Hypothalamus (tissue), 51 donors: ENCODE measurements around the gene AGBL4.
A peak's percentile ranks its signal among the peaks of the same experiment; 100 is the strongest.

Source experiments
- DNase-seq, 51 donors: peaks; one replicate each; lab custom pipeline; 2025; lab: John Stamatoyannopoulos, UW

AGBL4 gene

DNA sequence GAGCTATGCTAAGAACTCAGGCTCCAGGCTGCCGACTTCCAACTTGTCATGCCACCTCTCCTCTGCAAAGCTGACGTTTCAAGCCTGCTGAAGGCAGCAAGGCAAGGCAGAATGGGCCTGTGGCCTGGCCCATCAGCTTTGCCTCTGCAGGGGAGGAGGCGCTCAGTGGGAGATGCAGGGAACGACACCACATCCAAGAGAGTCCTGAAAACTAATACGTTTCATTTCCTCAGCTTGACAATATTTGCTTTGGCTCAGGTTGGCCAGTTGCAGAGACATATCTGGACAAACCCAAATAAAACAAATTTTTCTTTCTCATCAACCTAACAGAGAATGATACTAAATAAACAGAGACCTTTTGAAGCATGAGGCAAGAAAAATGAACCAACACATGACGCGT lies 1282.4 kb downstream of the AGBL4 start:
- no peak for DNase-seq

DNA sequence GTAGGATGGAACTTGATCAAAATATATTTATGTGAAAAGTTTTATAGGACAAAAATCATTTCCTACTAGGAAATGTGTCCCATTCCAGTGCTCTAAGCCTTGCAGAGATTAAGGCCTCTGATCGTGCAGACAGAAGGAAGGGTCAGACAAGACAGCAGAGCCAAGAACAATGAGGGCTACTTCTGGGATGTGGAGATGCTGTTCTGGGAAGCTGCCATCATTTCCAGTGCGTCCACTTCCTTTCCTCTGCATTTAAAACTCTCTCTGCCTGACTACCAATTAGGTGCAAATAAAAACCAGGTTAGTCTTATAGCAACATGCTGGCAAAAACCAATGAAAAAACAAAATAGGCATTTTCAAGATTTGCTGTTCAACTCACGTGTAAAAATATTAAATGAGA lies 1283.1 kb downstream of the AGBL4 start:
- no peak for DNase-seq

DNA sequence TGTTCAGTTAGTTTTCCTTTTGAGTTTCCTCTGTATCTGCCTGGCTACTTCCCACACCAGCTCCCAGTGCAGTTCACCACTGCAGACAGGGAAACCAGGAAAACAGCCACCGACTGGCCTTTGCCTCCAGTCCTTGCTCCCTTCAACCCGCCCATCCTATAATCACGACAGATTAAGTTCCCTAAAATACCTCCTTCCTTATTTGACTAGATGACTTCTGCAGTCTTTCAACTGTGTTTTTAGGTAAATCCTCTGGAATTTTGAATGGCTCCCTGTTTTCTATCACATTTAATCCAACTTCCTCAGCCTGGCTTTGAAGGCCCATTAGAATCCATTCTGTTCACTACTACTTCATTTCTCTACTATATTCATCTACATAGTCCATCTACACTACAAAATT lies 1284.7 kb downstream of the AGBL4 start:
- no peak for DNase-seq

DNA sequence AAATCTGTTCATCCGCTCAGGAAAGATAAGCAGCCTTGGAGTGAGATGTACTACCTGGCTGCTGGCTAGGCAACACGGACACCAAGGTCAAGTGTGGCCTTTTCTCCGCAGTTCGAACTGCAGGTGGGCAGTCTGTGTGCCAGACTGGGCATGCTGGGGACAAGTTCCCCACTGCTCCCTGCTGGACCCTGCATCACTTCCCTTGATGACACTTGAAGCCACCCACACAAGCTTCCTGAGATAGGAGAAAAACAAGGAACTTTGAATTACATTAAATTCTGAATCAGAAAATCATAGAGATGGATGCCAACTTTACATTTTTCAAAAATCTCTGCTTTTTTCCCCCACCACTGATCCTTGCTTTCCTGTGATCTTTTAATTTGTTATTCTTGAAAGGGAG lies 1285.4 kb downstream of the AGBL4 start:
- DNase-seq: no peak

DNA sequence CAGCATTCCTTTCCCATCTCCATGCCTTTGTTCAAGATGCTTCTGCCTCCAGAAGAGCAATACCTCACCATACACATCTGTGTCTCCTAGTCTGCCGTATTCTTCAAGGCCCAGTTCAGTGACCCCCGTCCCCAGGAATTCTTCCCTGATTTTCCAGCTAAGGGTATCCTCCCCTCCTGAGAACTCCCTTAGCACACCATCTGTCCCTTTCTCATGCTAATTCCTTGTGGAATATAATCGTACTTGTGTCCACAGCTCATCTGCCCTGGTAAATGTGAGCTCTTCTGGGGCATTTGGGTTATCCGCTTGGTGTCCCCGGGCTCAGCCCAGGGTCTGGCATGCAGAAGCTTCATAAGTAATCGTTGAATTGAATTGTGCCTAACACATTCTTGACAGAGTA lies 1288.0 kb downstream of the AGBL4 start:
- no peak for DNase-seq

DNA sequence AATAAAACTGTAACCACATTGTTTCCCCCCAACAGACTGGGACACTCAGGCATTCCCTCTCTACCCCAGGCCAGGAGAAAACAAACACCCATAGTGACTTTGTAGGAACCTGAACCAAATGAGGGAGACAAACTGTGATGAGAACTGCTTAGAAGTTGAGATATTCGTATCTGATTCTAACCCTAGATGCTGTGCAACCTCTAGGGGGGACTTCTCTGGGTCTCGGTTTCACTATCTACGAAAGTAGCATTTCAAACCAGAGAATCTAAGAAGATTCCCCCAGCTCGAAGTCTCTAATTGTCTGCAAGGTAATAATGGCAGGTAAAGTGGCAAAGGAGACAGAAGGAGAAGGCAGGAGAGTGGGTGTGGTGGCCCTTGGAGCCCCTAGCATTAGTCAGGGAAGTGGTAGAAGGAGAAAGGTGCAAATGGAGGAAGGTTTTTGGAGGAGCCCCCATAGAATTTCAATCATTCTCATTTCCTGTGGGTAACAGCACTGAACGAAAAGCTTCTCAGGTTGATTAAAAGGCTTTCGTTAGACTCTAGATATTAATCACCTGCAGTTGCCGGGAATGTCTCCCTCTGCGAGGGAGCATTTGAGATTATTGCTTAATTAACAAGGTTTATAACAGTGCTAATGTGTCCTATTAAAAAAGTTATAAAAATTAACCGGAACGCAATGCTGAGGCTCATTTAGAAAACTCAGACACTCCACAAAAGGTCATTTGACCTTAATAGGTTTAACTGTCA lies 1293.4 kb downstream of the AGBL4 start:
- DNase-seq: no peak

DNA sequence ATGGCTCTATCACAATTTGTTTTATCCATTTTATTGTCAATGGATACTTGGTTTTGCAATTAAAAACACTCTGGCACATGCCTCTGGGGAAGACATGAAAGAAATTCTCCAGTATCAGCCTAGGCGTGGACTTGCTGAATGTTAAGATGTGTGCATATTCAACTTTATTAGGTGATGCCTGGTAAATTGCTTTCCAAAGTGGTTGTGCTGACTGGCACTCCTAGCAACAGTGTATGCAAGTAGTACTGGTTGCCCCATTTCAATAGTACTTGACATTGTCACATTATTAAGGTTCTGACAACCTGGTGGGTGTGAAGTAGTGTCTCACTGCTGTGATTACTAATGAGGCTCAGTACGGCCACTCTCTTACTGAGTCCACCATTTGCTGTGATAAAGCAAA lies 1295.2 kb downstream of the AGBL4 start:
- DNase-seq: no peak

DNA sequence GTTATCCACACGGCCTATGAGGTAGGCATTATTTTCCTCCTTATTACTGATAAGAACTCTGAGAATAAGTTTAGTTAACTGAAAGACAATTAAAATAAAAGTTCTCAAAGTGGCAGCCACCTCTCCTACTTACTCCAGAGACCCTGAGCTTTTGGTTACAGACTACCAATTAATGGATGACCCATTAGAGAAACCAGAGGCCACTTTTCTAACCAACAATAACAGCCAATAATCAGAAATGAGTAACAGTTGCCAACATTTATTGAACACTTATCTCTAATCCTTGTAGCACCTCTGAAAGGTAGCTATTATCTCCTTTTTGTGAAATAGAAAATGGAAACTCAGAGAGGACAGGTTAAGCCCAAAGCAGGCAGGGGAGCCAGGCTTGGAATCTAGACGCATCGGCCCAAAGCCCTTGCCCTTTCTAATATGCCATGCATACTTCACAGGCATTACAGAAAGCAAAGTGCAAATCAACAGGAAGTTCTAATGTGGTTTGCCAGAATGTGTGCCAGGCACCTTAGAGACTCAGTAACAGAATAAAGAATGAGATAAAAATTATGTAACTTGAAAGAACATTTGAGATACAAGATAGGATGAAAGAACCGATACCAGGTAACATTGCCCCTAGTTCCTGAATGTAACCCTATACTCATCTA lies 1297.1 kb downstream of the AGBL4 start:
- no peak for DNase-seq

DNA sequence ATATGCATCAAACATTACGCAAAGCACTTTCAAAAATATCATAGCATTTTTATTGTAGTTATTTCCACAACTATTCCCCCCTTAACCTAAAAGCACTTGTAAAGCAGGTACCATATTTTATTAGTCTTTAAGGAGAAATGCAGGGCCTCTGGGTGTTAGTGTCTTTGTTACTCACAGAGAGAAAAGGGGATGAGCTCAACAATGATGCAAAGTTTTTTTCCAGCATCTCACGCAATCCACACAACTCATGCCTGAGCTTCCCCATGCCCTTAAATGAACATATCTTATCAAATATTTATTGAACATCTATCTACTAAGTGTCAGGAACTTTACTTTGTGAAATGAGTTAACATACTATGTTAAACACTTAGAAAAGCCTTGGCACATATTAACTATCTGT lies 1297.6 kb downstream of the AGBL4 start:
- DNase-seq: no peak

DNA sequence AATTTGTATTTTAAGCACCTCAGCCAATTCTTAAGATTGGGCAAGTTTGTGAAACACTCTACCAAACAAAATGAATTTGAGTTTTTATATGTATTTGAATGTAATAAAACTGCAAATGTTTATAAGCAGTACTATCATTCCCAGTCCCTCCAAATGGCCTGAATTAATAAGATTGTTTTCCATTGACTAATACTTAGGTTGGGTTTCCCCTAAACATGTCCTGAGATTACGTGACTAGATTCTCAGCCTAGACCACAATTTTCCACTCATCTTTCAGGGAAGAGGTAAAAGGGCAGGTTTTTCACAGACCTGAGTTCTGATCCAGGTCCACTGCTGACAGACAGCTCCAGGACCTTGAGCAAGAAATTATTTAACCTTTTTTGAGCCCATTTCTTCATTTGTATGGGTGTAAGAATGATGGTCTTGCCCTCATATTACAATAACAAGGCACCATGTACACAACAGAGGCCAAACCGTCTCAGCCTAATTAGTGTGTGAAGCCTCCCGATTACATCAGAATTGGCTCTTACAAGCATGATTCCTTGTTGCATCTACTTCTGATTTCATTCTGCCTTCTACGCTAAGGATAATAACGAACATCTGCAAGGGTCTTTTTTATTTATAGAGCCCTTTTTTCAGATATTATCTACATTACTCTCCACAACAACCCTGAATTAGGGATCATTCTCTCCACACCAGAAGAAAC lies 1298.3 kb downstream of the AGBL4 start:
- no peak for DNase-seq

DNA sequence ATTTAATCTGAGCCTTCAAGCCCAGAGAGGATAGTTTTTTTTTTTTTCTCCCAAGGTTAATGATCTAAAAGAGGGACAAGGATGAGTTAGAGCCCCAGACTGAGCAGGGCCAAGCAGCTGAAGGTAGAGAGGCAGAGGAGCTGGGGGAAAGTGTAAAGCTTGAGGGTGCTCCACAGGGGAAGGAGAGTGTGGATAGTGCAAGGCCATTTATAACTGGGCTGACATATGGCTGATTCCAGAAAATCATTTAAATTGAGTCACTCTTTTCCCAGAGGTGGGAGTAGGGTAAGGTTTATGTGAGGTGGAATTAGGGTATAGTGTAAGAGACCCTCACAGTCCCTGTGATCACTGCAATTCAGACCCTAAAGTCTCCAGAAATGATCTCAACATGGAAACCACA lies 1302.8 kb downstream of the AGBL4 start:
- no peak for DNase-seq

DNA sequence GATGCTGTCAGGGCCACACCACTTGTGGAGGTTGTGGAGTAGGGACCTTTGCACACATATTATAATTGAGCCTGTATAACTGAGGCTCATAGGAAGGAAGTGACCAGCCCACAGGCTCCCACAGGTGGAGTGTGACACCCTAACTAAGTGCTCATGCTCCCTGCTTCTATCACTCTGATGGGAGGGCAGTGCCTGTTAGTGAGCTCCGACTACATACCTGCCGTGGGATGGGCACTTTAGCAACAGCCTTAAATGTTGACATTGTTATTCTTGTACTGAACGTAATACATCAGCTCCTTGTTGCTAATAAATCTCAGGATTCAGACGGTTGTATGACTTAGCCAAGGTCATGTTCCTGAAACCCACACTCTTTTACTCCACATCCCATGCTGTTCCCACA lies 1305.0 kb downstream of the AGBL4 start:
- no peak for DNase-seq

DNA sequence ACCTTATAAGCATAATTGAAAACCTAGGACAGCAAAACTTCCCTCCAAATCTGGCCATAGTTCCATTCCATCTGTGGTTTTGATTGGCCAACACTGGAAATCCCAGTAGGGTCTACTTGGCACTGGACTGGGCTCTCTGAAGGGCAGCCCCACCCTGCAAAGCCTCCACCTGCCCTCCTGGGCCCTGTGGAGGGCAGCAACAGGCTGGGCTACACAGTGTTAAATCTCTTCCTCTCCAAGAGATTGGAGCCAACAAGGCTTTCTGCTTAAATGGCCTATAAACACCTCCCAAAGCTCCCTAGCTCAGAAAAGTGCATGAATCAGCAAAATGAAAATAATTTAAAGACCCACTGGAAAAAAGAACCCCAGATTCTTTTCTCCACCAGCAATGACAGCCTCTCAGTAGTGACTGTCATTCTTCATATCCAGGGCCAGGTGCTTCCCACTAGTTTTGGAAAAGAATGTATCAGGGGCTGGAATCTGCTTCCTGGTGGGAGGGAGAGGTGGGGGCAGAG lies 1305.6 kb downstream of the AGBL4 start:
- DNase-seq: no peak

DNA sequence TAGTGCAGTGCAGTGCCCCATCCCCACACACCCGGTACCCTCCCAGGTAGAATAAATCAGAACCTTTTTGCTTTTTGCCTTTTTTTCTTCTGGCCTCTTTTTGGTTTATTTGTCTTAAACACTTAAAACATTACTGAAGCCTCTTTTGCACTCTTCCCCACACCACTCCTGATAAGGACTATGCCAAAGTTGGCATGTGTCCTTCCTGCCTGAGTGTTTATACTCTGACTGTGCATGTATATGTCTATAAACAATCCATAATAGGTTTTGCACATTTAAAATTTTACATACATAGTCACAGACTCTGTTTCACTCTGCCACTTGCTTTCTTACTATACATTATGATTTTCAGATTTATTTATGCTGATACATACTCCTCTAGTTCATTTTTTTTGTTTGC lies 1306.7 kb downstream of the AGBL4 start:
- DNase-seq: no peak

DNA sequence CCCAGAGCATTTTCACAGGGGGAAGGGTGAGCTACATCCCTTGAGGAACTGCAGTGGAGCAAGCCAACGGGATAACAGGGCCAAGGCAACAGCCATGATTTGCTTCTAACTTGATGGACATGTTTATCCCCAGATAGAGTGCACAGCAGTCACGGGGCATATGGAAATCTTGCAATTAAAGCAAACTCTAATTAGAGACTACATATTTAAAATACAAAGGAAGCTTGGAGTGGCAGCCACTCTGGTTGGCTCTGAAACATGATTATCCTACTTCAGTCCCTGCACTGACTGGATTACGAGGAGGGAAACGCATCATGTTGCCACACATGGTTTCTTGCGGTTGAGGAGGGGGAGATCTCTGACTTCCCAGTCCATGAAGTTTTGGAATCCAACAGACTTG lies 1307.8 kb downstream of the AGBL4 start:
- no peak for DNase-seq

DNA sequence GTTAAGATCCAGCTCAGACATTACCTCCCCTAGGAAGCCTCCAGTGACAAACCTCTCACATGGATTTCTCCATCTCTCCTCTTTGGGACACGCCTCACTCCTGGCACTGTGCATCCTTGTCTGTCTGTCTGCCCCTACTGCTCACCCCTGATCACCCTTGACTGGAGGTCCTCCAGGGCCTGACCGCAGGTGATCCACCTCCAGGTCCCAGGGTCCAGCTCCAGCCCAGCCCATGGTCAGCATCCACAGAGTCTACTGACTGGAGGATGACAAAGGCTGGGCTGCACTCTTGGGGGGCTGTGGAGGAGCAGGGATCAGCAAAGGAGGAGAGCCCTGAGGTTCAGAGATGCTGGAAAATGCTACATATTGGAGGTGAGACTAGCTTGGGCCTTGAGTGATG lies 1312.8 kb downstream of the AGBL4 start:
- no peak for DNase-seq

DNA sequence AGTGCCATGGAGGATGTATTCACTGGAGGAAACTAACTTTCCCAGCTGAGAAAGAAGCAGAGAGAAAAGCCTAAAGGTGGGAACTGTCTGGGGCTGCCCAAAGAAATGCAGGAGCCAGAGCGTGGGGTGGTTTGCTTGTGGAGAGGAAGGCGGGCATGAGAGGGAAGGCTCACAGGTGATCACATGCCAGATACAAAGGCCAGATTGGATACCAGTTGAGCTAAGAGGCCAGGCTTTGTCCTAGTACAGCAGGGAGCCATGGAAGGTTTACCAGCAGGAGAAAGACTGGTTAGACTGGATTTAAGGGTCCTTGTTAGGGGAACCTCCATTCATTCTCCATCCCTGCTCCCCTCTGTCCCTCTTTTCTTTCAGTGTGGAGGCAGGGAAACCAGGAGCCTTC lies 1313.4 kb downstream of the AGBL4 start:
- no peak for DNase-seq

DNA sequence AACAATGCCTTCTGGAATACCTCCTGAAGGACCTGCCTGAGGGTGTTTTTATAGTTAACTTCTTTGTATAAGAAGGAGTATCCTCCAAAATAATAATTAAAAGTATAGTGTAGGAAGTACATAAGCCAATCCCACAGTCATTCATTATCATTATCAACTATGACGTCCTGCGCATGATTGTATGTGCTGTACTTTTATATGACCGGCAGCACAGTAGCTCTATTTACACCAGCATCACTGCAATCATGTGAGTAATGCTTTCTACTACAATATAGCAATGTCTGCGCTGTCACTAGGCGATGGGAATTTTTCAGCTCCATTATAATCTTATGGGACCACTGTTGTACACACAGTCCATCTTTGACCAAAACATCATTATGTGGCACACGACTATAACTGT lies 1319.0 kb downstream of the AGBL4 start:
- DNase-seq: no peak

DNA sequence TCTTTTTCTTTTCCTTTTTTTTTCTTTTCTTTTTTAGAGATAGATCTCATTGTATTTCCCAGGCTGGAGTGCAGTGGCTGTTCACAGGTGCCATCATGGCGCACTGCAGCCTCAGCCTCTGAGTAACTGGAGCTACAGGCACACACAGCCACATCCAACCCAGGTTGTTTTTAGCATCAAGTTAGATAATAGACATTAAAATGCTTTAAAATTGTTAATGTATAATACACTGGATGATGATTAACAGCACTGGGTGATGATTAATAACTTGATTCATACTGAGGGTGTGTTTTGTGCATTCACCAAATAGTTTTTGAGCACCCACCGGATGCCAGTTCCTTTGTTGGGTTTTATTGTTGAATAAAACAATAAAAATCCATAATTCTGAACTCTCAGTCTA lies 1322.3 kb downstream of the AGBL4 start:
- DNase-seq: no peak

DNA sequence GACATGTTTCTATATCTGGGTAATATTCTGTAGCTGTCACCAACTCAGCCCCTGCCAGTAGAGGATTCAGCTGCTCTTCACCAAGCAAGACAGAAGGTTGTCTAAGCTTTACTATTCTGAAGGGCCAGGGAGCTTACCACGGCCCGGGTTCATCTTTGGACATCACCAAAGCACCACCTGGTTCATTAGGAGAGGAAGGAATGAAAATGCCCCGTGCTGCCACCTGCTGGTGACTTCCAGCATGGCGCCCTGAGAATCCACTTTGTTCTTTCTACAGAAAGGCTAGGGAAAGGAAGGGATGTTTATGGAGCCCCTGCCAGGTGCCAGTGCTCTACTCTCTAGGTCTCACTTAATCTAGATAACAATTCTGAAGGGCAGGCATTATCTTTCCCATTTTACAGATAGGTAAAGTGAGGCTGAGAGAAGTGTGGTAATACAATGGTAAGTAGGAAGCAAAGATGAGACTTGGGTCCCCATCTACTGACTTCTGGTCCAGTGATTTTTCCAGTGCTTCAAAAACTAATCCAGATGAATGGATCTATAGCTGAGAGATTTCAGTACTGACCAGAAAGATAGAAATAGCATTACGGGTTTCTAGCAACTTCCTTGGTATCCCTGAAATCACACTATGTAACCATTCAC lies 1326.6 kb downstream of the AGBL4 start:
- DNase-seq: peak in 40 of 51 donors; percentile 7 to 79 (median 32)

DNA sequence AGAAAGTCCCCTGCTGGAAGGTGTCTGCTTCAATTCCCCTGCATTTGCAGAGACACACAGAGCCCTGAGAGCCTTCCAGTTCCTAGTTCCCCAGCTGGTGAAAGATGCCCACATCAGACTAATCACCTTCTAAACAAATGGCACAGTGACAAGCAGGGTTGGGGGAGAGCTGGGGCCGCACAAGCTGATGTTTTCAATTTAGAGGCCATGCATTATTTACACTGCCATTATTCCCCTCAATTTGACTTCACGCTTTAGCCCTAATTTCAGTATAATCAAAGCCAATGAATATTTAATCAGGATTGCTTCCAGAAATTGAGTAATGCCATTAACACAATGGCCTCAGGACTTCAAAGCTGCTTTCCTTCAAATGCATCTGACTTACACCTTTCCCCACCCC lies 1328.6 kb downstream of the AGBL4 start:
- no peak for DNase-seq
